Measurements from ENCODE around the gene AFF3.

The AFF3 gene

GRCh38 chr2:100130595-100131391 is 11.6 kb downstream of the AFF3 start:
- Histone ChIP-seq H3K79me2 (ENCODE audit: control insufficient read depth, insufficient read depth, low read length, unreplicated experiment) (no peaks in the 10 kb centered on the region), H2AFZ (ENCODE audit: low read length, unreplicated experiment) (no peak overlapping the region), H3K36me3 (ENCODE audit: insufficient read depth, low read length) (no peaks in the 10 kb centered on the region), H3K27ac (ENCODE audit: low read depth, low read length) (no peak overlapping the region), H3K27me3 (ENCODE audit: insufficient read depth, low read length) (peaks cover 11% of the 10 kb centered on the region; the same call in 1 of the 2 replicates), H3K4me3 (ENCODE audit: low read depth, low read length) (no peak overlapping the region), H3K4me1 (ENCODE audit: control insufficient read depth, insufficient read depth, low read length, unreplicated experiment) (peaks cover 6% of the 10 kb centered on the region)

GRCh38 chr2:100126897-100127401 is 15.4 kb downstream of the AFF3 start:
- no peak overlapping the region for H3K4me3 ChIP-seq (ENCODE audit: low read depth, low read length)
- H3K27me3 ChIP-seq (ENCODE audit: insufficient read depth, low read length): no peaks in the 10 kb centered on the region
- no peak overlapping the region for H3K27ac ChIP-seq (ENCODE audit: low read depth, low read length)
- no peak overlapping the region for H2AFZ ChIP-seq (ENCODE audit: low read length, unreplicated experiment)
- H3K36me3 ChIP-seq (ENCODE audit: insufficient read depth, low read length): no peaks in the 10 kb centered on the region
- peaks cover 24% of the 10 kb centered on the region for H3K4me1 ChIP-seq (ENCODE audit: control insufficient read depth, insufficient read depth, low read length, unreplicated experiment)
- no peaks in the 10 kb centered on the region for H3K79me2 ChIP-seq (ENCODE audit: control insufficient read depth, insufficient read depth, low read length, unreplicated experiment)

GRCh38 chr2:100126201-100126600 is 16.2 kb downstream of the AFF3 start:
- no peaks in the 10 kb centered on the region for H3K27me3 ChIP-seq (ENCODE audit: insufficient read depth, low read length)

GRCh38 chr2:100125626-100126025 is 16.8 kb downstream of the AFF3 start:
- Histone ChIP-seq H3K36me3 (ENCODE audit: insufficient read depth, low read length) (no peaks in the 10 kb centered on the region), H3K27me3 (ENCODE audit: insufficient read depth, low read length) (no peaks in the 10 kb centered on the region), H3K27ac (ENCODE audit: low read depth, low read length) (no peak overlapping the region), H3K79me2 (ENCODE audit: control insufficient read depth, insufficient read depth, low read length, unreplicated experiment) (no peaks in the 10 kb centered on the region), H2AFZ (ENCODE audit: low read length, unreplicated experiment) (no peak overlapping the region), H3K4me1 (ENCODE audit: control insufficient read depth, insufficient read depth, low read length, unreplicated experiment) (peaks cover 24% of the 10 kb centered on the region), H3K4me3 (ENCODE audit: low read depth, low read length) (no peak overlapping the region)

More at GRCh38 chr2:100126201-100126600, 16.2 kb downstream of the AFF3 start:
- no peaks in the 10 kb centered on the region for H3K36me3 ChIP-seq (ENCODE audit: insufficient read depth, low read length)
- no peaks in the 10 kb centered on the region for H3K79me2 ChIP-seq (ENCODE audit: control insufficient read depth, insufficient read depth, low read length, unreplicated experiment)
- no peak overlapping the region for H2AFZ ChIP-seq (ENCODE audit: low read length, unreplicated experiment)
- no peak overlapping the region for H3K27ac ChIP-seq (ENCODE audit: low read depth, low read length)
- H3K4me3 ChIP-seq (ENCODE audit: low read depth, low read length): no peak overlapping the region
- peaks cover 24% of the 10 kb centered on the region for H3K4me1 ChIP-seq (ENCODE audit: control insufficient read depth, insufficient read depth, low read length, unreplicated experiment)

GRCh38 chr2:100124761-100125160 is 17.6 kb downstream of the AFF3 start:
- H2AFZ ChIP-seq (ENCODE audit: low read length, unreplicated experiment): no peak overlapping the region
- H3K36me3 ChIP-seq (ENCODE audit: insufficient read depth, low read length): no peaks in the 10 kb centered on the region
- H3K79me2 ChIP-seq (ENCODE audit: control insufficient read depth, insufficient read depth, low read length, unreplicated experiment): no peaks in the 10 kb centered on the region
- peak overlapping the region; percentile 27; the same call in 1 of the 2 replicates for H3K27ac ChIP-seq (ENCODE audit: low read depth, low read length)
- H3K27me3 ChIP-seq (ENCODE audit: insufficient read depth, low read length): no peaks in the 10 kb centered on the region
- H3K4me1 ChIP-seq (ENCODE audit: control insufficient read depth, insufficient read depth, low read length, unreplicated experiment): peaks cover 24% of the 10 kb centered on the region
- H3K4me3 ChIP-seq (ENCODE audit: low read depth, low read length): no peak overlapping the region; the same call in 1 of the 2 replicates

GRCh38 chr2:100121124-100121718 is 21.2 kb downstream of the AFF3 start:
- H3K79me2 ChIP-seq (ENCODE audit: control insufficient read depth, insufficient read depth, low read length, unreplicated experiment): no peaks in the 10 kb centered on the region

GRCh38 chr2:100119235-100119634 is 23.2 kb downstream of the AFF3 start:
- Histone ChIP-seq H3K27ac (ENCODE audit: low read depth, low read length) (no peak overlapping the region), H3K27me3 (ENCODE audit: insufficient read depth, low read length) (peaks cover 10% of the 10 kb centered on the region; the same call in 1 of the 2 replicates), H3K79me2 (ENCODE audit: control insufficient read depth, insufficient read depth, low read length, unreplicated experiment) (no peaks in the 10 kb centered on the region), H3K4me3 (ENCODE audit: low read depth, low read length) (no peak overlapping the region), H2AFZ (ENCODE audit: low read length, unreplicated experiment) (no peak overlapping the region), H3K36me3 (ENCODE audit: insufficient read depth, low read length) (no peaks in the 10 kb centered on the region), H3K4me1 (ENCODE audit: control insufficient read depth, insufficient read depth, low read length, unreplicated experiment) (peaks cover 3% of the 10 kb centered on the region)

More at GRCh38 chr2:100121124-100121718, 21.2 kb downstream of the AFF3 start:
- Histone ChIP-seq H3K27me3 (ENCODE audit: insufficient read depth, low read length) (peaks cover 10% of the 10 kb centered on the region; the same call in 1 of the 2 replicates), H3K36me3 (ENCODE audit: insufficient read depth, low read length) (no peaks in the 10 kb centered on the region), H3K4me1 (ENCODE audit: control insufficient read depth, insufficient read depth, low read length, unreplicated experiment) (peaks cover 23% of the 10 kb centered on the region), H2AFZ (ENCODE audit: low read length, unreplicated experiment) (no peak overlapping the region), H3K27ac (ENCODE audit: low read depth, low read length) (no peak overlapping the region), H3K4me3 (ENCODE audit: low read depth, low read length) (no peak overlapping the region)

- Histone ChIP-seq H3K4me3 (ENCODE audit: low read depth, low read length) (no peak overlapping the region), H3K36me3 (ENCODE audit: insufficient read depth, low read length) (no peaks in the 10 kb centered on the region), H3K27me3 (ENCODE audit: insufficient read depth, low read length) (peaks cover 49% of the 10 kb centered on the region), H3K4me1 (ENCODE audit: control insufficient read depth, insufficient read depth, low read length, unreplicated experiment) (no peaks in the 10 kb centered on the region), H3K79me2 (ENCODE audit: control insufficient read depth, insufficient read depth, low read length, unreplicated experiment) (no peaks in the 10 kb centered on the region), H3K27ac (ENCODE audit: low read depth, low read length) (no peak overlapping the region), H2AFZ (ENCODE audit: low read length, unreplicated experiment) (no peak overlapping the region)
These were observed 28.4 kb downstream of the AFF3 start for GRCh38 chr2:100113990-100114433.

- H3K4me1 ChIP-seq (ENCODE audit: control insufficient read depth, insufficient read depth, low read length, unreplicated experiment): no peaks in the 10 kb centered on the region
- H3K36me3 ChIP-seq (ENCODE audit: insufficient read depth, low read length): no peaks in the 10 kb centered on the region
- no peak overlapping the region for H2AFZ ChIP-seq (ENCODE audit: low read length, unreplicated experiment)
- H3K27me3 ChIP-seq (ENCODE audit: insufficient read depth, low read length): peaks cover 70% of the 10 kb centered on the region
- H3K27ac ChIP-seq (ENCODE audit: low read depth, low read length): no peak overlapping the region
- H3K79me2 ChIP-seq (ENCODE audit: control insufficient read depth, insufficient read depth, low read length, unreplicated experiment): no peaks in the 10 kb centered on the region
- no peak overlapping the region for H3K4me3 ChIP-seq (ENCODE audit: low read depth, low read length)
These were observed 31.8 kb downstream of the AFF3 start for GRCh38 chr2:100110614-100111000.

- Histone ChIP-seq H3K27me3 (ENCODE audit: insufficient read depth, low read length) (peaks cover 75% of the 10 kb centered on the region), H3K36me3 (ENCODE audit: insufficient read depth, low read length) (no peaks in the 10 kb centered on the region), H3K4me1 (ENCODE audit: control insufficient read depth, insufficient read depth, low read length, unreplicated experiment) (no peaks in the 10 kb centered on the region), H3K4me3 (ENCODE audit: low read depth, low read length) (no peak overlapping the region), H2AFZ (ENCODE audit: low read length, unreplicated experiment) (no peak overlapping the region), H3K79me2 (ENCODE audit: control insufficient read depth, insufficient read depth, low read length, unreplicated experiment) (no peaks in the 10 kb centered on the region), H3K27ac (ENCODE audit: low read depth, low read length) (no peak overlapping the region)
These were observed 32.3 kb downstream of the AFF3 start for GRCh38 chr2:100109986-100110613.

Measured in ACC112 (cell line).